Measurements from ENCODE around the gene CDHR5. TPM values are rescaled to one million over a fixed set of nuclear protein-coding genes. Genes with fewer than 3 reads are reported as not detected.

The CDHR5 gene
- total and polyA plus RNA-seq, 8 donors, result 0.46 to 0.77 (median 0.69) TPM; not detected in 2

GRCh38 chr11:617912-618682 is 6.7 kb downstream of the CDHR5 start:
- ATAC-seq (no peak), DNase-seq (peak in 1 of 4 donors; percentile 76)
- Histone ChIP-seq H3K9me3 (no peaks in the 10 kb centered on the region), H3K27ac (no peak overlapping the region), H3K4me1 (peaks cover 14 to 49% of the 10 kb centered on the region in 2 donors), H3K4me3 (no peak overlapping the region), H3K27me3 (no peaks in the 10 kb centered on the region), H3K36me3 (peaks cover 0 to 22% of the 10 kb centered on the region in 2 donors)
- no peak for TF ChIP-seq CTCF (IDR thresholded peaks at IDR 0.05)
- intact Hi-C loops (cut with DNase I), result no loop called here

GRCh38 chr11:617199-617911 is 7.4 kb downstream of the CDHR5 start:
- Histone ChIP-seq H3K27me3 (no peaks in the 10 kb centered on the region), H3K9me3 (no peaks in the 10 kb centered on the region), H3K4me1 (peaks cover 14 to 54% of the 10 kb centered on the region in 2 donors), H3K36me3 (peaks cover 0 to 29% of the 10 kb centered on the region in 2 donors), H3K4me3 (no peak overlapping the region), H3K27ac (peak overlapping the region in 1 of 2 donors; percentile 97)
- TF ChIP-seq CTCF (IDR thresholded peaks at IDR 0.05), result no peak
- DNase-seq (no peak), ATAC-seq (no peak)
- intact Hi-C loops (cut with DNase I), result no loop called here

GRCh38 chr11:616320-617198 is 8.2 kb downstream of the CDHR5 start:
- H3K27me3 ChIP-seq, result no peaks in the 10 kb centered on the region
- intact Hi-C loops (cut with DNase I), result no loop called here
- no peak for TF ChIP-seq CTCF (IDR thresholded peaks at IDR 0.05)
- ATAC-seq, result no peak
- peaks cover 0 to 37% of the 10 kb centered on the region in 2 donors for H3K36me3 ChIP-seq
- H3K4me1 ChIP-seq, result peaks cover 14 to 54% of the 10 kb centered on the region in 2 donors
- DNase-seq, result peak in 2 of 4 donors; percentile 58 to 84
- H3K9me3 ChIP-seq, result no peaks in the 10 kb centered on the region
- peak overlapping the region; percentile 88 to 97 for H3K27ac ChIP-seq
- H3K4me3 ChIP-seq, result peak overlapping the region; percentile 58 to 92

- intact Hi-C loops (cut with DNase I), result no loop called here
- ATAC-seq (peak; percentile 91), DNase-seq (peak; percentile 91 to 99 (median 95))
- H3K27ac ChIP-seq, result peak within 1 kb of the TSS; percentile 88 to 97
- H3K9me3 ChIP-seq, result no peaks in the 10 kb centered on the region
- TF ChIP-seq CTCF (IDR thresholded peaks at IDR 0.05), result no peak
- H3K36me3 ChIP-seq, result peaks cover 0 to 46% of the 10 kb centered on the region in 2 donors
- H3K4me3 ChIP-seq, result peak within 1 kb of the TSS; percentile 58 to 92
- H3K27me3 ChIP-seq, result no peaks in the 10 kb centered on the region
- peaks cover 14 to 51% of the 10 kb centered on the region in 2 donors for H3K4me1 ChIP-seq
These were observed 9.0 kb downstream of the CDHR5 start, which contains the start of gene IRF7 for GRCh38 chr11:615504-616319. Gene IRF7 (minus strand): TSS chr11:615950. CDS start chr11:615364, 586 bp downstream.
